Measurements from ENCODE around the gene CYP4V2. TPM values are rescaled to one million over a fixed set of nuclear protein-coding genes. Genes with fewer than 3 reads are reported as not detected.

CYP4V2 gene
- polyA plus RNA-seq, 4 donors: 14.1 to 30.7 (median 16.8) TPM

DNA sequence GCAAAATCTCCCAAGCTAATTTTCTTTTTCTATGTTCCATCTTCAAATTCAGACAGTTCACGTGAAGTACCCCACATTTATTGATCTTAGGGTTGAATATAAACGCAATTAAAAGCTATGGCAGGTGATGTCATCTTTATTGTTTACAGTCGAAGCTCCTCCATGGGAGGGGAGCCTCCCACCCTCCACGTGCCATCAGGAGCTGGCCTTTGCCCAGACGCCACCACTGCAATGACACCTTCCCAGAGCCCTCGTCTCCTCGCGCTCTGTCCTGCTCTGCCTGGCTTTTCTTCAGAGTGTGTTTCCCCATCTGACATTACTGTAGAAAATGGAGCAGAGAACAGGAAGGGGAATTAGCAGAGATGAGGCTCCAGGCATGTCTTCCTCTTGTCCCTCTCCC, 18.8 kb upstream of the CYP4V2 start:
- no peak for DNase-seq (ENCODE audit: low read depth in 4 of 4, low spot score in 3 of 4)

DNA sequence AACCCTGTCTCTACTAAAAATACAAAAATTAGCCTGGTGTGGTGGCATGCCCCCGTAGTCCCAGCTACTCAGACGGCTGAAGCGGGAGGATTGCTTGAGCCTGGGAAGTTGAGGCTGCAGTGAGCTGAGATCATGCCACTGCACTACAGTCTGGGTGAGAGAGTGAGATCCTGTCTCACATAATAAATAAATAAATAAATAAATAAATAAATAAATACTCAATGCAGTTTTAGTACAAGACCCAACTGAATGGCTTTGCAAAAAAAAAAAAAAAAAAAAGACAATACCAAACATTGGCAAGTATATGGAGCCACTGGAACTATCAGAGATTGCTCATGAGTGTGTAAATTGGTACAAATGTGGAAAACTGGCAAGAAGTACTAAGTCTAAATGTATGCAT, 3.3 kb upstream of the CYP4V2 start:
- DNase-seq (ENCODE audit: low read depth in 4 of 4, low spot score in 3 of 4): no peak

DNA sequence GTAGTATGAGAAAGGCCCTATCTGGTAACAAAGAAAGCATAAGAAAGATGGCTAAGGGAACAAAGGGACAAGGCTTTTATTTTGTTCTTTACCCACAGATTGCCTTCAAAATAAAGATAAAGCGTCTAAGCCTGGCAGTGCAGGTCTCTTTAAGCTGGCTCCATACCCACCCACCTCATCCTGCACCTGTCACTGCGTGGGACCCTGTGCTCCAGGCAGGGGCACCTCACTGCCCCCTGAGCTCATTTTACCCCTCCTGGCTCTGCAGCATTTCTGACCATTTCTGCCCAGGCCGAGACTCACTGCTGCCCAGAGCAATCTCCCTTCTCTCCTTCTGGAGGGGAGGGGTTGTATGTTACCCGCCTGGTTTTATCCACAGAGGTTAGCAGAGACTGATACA, 1.7 kb upstream of the CYP4V2 start:
- DNase-seq (ENCODE audit: low read depth in 4 of 4, low spot score in 3 of 4): no peak

DNA sequence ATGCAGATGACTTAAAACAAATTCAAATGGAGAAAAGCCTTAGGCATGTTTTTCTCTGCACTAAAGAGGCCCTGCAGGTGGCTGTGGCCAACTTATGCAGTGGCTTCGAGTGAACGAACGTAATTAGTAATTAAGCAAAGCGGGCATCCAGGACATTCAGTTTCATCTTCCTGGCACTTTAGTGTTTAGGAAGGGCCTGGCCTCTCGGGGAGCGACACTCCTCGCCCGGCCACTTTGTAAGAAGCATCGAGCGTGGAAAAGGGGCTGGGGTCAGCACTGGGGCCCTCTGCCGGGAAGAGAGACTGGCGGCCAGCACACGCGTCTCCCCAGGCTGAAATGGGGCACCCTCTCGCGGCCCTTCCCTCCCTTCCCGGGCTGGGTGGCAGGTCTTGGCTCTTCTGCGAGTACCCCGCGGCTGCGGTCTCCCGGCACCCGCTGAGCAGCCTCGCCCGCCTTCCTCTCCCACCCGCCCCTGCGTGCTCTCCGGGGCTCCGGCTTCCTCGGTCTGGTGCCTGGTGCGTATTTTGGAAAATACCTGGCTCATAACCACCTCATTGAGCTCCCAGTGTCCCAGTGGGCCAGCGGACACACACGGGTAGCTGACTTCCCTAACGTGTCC, 677 bp upstream of the CYP4V2 start:
- DNase-seq (ENCODE audit: low read depth in 4 of 4, low spot score in 3 of 4): no peak

DNA sequence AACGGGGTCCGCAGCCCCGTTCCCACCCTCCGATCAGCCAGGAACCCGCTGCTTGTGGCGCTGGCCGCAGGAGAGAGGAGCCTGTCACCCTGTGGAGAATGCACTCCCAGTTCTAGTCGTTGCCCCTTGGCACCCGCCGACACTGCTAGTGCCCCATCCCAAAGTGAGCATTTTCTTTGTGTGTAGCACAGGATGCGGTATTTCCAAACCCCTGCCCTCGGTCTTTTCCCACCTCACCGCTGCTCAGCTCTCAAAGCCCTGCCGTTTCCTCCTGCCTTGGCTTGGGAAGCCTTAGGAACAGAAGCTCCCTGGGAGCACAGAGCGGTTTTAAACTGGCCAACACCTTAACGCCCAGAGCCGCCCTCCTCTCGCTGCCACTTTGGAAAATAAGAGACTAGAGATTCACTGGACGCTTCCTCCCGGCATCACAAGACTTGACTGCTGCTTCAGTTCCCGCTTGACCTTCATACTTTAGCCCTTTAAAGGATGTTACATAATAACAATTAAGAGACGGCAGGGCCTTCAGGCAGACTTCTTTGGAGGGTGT, 772 bp downstream of the CYP4V2 start:
- DNase-seq (ENCODE audit: low read depth in 4 of 4, low spot score in 3 of 4): no peak

DNA sequence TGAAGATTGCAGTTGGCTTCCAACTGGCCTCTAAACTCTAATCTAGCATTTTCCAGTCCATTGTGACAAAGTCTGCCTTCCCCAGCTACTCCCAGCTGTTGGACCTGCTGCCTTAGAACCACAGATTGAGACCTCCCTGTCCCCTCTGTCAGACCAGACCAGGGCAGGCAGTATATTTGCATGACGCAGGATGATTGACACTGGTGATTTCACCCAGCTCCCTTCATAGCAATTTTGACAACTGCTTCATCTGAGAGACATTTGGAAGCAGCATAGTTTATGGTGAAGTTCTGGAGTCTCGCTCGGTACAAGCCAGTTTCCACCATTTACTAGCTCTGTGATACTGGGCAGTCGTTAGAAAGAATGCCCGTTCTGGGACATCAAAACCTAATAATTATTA, 2.5 kb downstream of the CYP4V2 start:
- no peak for DNase-seq (ENCODE audit: low read depth in 4 of 4, low spot score in 3 of 4)

DNA sequence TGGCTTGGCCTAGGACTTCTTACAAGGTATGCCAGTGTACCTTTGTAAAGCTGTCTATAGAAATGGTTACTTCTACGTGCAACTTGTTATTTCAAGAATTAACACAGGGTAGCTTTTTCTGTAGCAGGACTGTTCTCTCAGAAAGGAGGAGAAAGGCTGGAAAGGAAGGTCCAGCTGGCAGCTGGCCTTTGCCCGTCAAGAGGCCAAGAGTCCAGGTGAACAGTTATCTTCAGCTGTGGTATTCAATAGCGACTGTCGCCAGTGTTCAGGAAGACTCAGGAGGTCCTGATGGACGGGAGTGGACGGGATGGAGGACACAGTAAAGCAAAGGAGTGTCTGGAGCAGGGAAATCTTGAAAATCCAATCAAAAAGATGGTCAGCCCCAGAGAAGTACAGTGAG, 4.7 kb downstream of the CYP4V2 start:
- DNase-seq (ENCODE audit: low read depth in 4 of 4, low spot score in 3 of 4): no peak

DNA sequence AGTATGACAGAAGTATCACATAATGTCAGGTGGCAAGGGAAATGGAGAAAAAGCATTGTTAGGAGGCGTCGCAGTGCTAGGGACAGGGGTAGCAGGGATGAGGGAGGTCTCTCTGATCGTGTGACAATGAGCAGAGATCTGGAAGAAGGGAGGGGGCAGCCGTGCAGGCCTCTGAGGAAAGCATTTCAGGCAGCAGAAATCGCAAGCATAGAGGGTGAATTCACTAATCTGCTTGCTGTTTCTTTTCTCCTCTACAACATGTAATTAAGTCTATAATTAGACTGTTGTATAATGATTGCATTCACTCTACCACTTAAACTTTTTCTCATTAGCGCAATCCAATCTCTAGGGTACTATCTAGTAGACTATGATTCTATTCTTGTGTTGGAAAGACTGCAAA, 9.1 kb downstream of the CYP4V2 start:
- no peak for DNase-seq (ENCODE audit: low read depth in 4 of 4, low spot score in 3 of 4)

DNA sequence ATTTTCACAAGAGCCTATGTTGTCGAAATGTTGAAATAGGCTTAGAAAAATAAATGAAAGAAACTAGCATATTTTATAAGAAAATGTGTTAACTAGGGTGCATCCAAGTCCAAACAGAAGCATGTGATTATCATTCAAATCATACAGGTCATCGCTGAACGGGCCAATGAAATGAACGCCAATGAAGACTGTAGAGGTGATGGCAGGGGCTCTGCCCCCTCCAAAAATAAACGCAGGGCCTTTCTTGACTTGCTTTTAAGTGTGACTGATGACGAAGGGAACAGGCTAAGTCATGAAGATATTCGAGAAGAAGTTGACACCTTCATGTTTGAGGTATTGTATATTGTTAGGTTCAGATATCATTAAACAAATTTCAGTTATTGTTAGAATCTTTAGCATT, 9.6 kb downstream of the CYP4V2 start:
- DNase-seq (ENCODE audit: low read depth in 4 of 4, low spot score in 3 of 4): no peak

DNA sequence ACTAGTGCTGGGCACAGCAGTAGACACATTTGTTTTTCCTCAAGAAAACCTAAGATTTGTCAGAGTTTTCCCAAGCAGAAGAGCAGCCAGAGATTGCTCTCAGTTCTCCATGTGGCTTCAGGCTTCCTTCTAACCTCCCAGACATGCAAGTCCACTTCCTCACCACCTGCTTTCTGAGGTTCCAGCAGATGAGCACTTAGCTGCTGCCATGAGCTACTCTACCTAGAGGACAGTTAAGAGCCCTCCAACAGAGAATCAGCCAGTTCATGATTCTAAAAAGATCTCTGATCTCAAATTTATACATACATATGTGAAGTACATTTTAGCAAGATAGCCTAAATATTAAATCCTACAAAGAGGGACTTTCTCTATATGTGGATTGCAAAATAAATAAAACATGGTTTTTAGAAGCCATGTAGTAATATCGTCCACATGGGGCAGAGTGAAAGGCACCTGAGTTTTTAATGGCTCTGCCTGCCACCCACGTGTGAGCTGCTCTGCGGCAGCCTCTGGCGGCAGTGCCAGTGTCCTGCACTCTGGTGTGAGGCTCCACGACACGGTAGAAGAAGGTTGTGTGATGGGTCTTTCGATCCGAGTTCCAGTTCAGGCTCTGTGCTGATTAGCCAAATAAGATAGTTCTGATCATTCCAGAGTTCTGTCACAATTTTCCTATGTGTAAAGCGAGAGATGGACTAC, 10.3 kb downstream of the CYP4V2 start:
- DNase-seq (ENCODE audit: low read depth in 4 of 4, low spot score in 3 of 4): no peak

DNA sequence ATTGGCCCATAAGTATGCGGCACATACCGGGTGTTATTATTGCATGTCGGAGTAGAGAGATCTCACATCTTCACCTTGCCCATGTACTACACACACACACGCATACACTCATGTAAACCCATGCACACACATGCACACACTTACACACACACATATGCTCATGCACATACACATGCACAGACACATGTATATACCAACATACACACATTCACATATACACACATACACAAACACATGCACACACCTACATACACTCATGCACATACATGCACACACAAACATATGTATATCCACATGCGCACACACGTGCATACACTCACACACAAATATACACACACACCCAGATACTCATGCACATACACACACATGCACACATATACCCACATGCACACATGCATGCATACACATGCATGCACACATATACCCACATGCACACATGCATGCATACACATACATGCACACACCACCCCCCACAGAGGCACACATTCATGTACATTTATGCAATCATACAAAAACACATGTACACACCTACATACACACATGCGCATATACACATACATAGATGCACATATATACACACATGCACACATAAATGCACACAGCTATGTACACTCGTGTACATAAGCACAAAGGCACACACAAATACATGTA, 11.2 kb downstream of the CYP4V2 start:
- DNase-seq (ENCODE audit: low read depth in 4 of 4, low spot score in 3 of 4): no peak

DNA sequence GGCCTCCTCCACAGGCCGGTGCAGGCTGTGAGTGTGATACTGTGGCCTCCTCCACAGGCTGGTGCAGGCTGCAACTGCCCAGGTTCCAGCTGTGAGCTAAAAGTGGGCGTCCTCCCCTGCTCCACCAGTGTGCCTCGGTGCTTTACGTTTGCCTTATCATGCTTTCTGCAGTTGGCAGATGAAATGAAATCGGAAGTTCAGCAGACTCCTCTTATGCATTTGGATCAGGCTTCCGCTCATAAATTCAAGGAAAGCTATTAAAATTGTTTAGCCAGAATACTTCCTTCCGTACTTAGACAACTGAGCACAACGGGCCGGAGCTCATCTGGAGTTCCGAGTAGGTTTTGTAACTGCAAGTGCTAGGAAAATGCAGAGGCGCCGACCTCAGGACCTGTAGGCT, 12.0 kb downstream of the CYP4V2 start:
- no peak for DNase-seq (ENCODE audit: low read depth in 4 of 4, low spot score in 3 of 4)

DNA sequence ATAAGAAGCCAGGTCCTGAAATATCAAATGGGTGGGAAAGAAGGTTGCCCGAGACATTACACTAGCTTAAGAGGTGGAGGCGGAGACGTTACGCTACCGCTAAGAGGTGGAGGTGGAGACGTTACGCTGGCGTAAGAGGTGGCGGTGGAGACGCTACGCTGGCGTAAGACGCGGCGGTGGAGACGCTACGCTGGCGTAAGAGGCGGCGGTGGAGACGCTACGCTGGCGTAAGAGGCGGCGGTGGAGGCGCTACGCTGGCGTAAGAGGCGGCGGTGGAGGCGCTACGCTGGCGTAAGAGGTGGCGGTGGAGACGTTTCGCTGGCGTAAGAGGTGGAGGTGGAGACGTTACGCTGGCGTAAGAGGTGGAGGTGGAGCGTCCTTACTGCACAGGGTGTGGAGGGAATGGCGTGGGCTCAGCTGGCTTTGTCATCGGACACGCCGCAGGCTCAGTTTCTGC, 12.8 kb downstream of the CYP4V2 start:
- no peak for DNase-seq (ENCODE audit: low read depth in 4 of 4, low spot score in 3 of 4)

DNA sequence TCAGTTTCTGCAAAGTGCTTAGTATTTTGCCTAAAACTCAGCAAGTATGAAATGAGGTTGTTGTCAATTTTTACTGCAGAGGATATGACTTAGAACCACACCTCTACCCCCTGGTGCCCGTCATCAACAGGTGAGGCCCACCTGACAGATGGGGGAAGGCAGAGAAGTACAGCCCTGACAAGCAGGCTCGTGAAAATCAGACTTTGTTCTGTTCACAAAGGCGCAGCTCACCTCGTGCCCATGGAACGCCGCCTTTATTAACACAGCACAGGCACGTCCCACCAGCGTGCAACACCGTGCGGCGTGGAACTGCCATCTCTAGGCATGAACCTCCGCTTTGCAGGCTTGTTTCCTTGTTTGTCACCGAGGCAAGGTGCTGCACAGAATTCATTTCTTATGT, 13.3 kb downstream of the CYP4V2 start:
- DNase-seq (ENCODE audit: low read depth in 4 of 4, low spot score in 3 of 4): no peak

DNA sequence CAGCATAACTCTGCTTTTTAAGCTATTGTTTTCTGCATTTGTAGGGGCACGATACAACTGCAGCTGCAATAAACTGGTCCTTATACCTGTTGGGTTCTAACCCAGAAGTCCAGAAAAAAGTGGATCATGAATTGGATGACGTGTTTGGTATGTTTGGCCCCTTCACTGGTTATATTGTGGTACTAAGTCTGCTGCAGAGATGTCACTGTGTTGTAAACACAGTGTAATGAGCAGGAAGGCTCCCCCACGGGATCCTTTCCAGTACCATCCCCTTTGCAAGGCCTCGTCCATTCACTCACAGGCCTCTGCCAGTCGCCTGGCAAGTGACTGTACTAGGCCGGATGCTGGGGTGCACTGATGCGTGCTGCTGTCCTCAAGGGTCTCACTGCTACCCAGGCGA, 13.8 kb downstream of the CYP4V2 start:
- no peak for DNase-seq (ENCODE audit: low read depth in 4 of 4, low spot score in 3 of 4)

DNA sequence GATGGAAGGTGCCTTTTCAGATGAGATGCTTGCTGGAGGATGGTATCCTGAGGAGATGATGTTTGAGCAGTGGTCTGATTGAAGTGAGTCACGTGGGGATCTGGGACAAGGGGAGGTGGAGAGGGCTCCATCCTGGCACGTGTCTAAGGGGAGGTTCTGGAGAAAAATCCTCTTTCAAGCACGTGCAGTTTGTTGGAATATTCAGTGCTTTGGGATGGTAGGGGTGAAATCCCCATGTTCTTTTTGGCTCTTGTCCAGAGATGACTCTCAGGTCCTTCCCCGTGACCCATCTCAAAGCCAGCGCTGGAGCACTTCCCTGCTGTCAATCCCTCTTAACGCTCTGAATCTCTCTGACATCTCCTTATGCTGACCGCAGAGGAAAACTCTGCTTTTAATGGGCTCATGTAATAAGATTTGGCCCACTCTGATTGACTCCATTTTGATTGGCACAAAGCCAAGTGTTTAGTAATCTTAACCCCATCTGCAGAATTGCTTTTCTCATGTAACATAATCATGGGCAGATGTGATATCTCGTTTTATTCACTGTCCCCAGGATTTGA, 25.2 kb downstream of the CYP4V2 start:
- no peak for DNase-seq (ENCODE audit: low read depth in 4 of 4, low spot score in 3 of 4)

DNA sequence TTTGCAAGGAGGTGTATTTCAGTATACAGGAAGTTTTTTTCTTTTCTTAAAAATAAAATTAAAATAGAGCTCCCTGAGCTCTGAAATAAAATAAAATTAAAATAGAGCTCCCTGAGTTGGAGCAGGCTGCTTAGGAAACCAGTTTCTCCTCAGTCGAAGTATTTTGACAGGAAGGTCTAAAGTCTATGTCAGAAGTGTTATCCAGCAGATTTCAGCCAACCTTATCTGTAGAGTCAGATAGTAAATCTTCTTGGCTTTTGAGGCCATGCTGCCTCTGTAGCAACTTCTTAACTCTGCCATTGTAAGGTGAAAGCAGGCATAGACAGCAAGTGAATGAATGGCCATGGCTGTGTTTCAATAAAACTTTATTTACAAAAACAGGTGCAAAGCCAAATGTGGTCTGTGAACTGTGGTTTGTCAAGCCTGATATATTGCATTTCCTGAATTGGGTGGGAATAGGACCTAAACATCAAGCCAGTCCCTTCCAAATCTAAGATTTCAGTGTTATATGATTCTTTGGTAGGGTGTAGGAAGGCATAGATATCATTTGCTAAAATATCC, 26.4 kb downstream of the CYP4V2 start:
- no peak for DNase-seq (ENCODE audit: low read depth in 4 of 4, low spot score in 3 of 4)

DNA sequence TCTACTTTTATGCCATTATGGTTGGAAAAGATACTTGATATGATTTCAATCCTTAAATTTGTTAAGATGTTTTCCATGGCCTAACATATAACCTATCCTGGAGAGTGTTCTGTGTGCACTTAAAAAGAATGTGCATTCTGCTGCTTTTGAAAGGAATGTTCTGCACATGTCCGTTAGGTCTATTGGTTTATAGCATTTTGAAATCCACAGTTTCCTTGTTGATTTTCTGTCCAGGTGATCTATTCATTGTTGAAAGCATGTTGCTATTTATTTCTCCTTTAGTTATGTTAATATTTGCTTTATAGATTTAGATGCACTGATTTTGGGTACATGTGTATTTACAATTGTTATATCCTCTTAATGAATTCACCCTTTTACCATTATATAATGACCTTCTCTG, 30.3 kb downstream of the CYP4V2 start:
- no peak for DNase-seq (ENCODE audit: low read depth in 4 of 4, low spot score in 3 of 4)

DNA sequence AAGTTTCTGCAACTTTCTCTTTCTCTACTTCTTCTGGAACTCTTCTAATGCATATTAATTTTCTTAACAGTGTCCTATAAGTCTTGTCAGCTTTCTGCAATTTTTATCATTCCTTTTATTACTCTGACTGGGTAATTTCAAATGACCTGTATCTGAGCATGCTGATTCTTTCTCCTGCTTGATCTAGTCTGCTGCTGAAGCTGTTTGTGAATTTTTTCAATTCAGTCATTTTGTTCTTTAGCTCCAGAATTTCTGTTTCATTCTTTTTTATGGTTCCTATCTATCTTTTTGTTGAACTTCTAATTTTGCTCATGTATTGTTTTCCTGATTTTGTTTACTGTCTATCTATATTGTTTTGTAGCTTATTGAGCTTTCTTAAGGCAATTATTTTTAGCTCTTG, 34.5 kb downstream of the CYP4V2 start:
- DNase-seq (ENCODE audit: low read depth in 4 of 4, low spot score in 3 of 4): no peak

DNA sequence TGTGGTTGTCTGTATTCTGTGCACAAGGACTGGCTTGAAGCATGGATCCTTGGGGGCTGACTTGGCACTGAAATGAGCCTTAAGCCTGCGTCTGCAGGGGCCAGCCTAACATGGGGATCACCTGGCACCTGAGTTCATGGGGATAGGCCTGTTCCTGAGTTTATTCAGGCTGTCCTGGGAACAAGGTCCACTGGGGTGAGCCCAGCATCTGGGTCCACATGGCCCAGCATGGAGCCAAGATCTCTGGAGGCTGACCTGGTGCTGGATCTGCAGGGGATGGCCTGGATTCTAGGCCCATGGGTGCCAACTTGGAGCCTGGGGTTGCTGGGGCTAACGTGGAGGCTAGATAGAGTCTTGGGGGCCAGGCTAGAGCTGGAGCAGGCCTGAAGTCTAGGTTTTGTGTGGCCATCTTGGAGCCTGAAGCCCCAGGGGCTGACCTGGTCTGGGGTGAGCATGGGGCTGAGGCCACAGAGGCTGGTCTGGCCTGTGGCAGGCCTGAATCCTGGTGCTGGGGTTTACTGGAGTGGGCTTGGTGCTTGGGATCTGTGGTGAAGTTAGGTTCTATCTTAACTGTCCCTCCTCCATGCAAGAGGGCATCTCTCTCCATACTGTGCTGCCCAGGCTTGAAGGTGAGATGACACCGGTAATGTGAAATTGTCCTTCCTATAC, 35.3 kb downstream of the CYP4V2 start:
- DNase-seq (ENCODE audit: low read depth in 4 of 4, low spot score in 3 of 4): no peak

DNA sequence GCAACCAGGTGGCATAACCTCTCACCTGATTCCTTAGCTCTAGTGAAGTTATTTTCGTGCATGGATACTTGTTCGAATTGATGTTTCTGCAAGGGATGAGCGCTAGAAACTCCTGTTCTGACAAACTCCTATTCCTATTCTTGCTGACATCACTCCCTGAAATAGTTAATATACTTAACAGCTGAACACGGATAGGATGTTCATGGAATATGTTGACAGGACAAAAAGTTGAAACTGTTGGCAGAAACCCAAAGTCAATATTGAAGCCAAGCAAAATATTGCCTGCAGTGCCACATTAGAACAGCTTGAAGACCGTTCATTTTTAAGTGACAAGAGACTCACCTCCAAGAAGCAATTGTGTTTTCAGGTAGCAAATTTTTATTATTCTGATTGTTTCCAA, 35.9 kb downstream of the CYP4V2 start, which contains the start of gene KLKB1:
Gene KLKB1 (plus strand): TSS at position 287 of the 400 bp plus-strand sequence. CDS start 689 bp downstream, outside the sequence.
- DNase-seq (ENCODE audit: low read depth in 4 of 4, low spot score in 3 of 4): peak in 1 of 4 donors; percentile 16

Data from left renal pelvis (tissue), 4 donors.